HuH-7 (cell line): ENCODE measurements around the gene TMTC1.

Source experiments
- DNase-seq: peaks from one replicate; pipeline ENCODE4 v3.0.0; 2011; ENCODE audit warnings: low spot score

Gene TMTC1

GRCh38 chr12:29739279-29739991 is 44.3 kb downstream of the TMTC1 start:
- DNase-seq: no peak

DNA sequence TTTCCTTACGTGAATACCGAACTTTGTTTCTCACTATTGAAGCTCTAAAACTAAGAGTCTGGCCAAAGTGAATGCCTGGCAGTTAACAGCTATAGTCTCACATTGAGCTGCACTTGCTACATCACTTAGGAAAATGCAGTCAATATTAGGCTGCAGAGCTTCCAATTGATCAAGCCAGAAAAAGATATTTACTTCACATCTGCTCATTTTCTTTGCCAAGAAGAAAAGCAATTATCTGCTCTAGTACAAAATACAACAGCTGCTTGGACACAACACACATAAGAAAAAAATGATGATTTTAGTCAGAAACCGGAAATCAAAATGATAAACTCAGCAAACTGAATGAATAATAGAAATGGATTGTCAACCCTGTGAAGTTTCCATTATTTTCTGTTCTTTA is 45.4 kb downstream of the TMTC1 start:
- no peak for DNase-seq

DNA sequence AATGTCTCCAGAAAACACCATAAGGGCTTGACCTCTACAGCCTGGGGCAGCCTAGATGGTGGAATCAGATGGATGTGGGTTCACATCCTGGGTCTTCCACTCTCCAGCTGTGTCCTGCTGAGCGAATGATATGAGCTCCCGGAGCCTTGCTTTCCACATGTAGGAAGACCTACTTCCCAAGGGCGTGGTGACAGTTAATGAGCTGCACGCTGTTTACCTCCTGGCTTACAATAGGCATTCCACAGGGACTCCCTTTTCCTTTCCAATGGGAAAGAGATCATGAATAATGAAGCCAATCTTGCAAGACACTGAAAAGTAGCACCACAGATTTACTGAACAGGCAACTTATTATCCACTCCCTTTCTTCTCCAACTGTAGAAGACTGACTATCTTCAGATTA is 46.1 kb downstream of the TMTC1 start:
- DNase-seq: no peak

GRCh38 chr12:29735604-29736003 is 48.1 kb downstream of the TMTC1 start:
- no peak for DNase-seq

DNA sequence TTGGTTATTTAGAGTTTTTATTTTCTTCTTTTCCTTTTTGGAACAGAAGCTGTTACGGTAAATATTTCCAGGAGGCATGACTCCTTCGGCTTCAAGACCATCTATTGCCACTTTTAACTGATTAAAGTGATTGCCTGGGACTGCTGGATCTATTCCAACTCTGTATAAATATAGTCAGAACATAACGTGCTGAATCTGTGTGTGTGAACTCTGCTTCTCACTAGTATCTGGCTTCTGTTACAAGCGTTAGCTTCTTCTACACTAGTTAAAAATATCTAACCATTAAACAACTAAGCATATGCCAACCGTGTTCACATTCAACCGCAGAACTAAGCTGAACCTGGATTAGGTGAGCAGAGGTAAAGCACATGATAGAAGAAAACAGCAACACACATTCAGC is 49.0 kb downstream of the TMTC1 start:
- DNase-seq: no peak

DNA sequence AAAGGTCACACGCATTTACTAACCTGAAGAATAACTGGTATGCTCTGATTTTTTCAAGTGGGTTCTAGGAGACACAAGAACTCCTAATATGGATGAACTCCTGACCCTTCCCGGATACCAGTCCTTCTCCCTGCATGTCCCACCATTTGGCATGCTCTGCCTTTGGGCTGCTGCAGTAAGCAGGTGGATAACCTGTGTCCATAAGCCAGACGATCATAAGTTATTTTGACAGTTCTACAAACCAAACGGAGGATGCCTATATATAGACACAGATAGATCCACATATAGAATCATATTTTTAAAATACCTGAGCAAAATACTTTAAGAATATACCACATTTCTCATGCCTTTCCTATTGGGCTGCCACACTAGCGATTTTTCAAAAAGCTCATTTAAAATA is 49.4 kb downstream of the TMTC1 start:
- DNase-seq: no peak

GRCh38 chr12:29733501-29733900 is 50.2 kb downstream of the TMTC1 start:
- DNase-seq: no peak

DNA sequence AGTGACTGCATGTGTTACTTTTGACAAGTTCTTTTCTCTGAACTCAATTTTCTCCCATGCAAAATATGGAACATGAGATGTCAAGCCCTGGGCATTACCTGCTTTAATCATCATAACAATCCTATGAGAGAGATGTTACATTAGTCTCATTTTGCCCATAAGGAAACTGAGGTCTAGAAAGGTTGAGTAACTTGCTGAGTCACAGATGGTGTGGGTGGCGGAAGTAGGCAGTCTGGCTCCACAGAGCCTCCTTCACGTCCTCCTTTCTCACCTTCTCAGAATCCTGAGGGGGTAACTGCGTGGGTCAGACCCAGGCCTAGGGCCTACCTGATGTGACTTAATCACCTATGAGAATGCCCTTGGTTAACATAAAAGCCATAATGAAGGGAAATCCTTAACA is 50.7 kb downstream of the TMTC1 start:
- no peak for DNase-seq

DNA sequence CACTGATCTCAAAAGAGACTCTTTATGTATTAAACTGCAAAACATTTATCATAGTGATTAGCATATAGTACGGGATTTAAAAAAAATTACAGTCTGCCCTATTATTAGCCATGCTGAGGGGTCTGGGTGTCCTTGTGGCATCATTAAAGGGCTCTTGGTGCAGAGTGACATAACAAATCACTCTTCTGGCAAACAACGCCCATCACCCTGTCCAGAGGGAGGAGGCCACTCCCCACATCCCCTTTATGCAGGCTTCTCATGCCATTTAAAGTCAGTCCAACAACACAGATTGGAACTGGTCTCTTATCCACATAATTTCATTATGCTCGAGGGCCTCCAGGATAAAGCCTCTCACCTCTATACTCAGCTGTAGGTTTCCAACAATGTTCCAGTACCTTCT is 51.1 kb downstream of the TMTC1 start:
- no peak for DNase-seq

DNA sequence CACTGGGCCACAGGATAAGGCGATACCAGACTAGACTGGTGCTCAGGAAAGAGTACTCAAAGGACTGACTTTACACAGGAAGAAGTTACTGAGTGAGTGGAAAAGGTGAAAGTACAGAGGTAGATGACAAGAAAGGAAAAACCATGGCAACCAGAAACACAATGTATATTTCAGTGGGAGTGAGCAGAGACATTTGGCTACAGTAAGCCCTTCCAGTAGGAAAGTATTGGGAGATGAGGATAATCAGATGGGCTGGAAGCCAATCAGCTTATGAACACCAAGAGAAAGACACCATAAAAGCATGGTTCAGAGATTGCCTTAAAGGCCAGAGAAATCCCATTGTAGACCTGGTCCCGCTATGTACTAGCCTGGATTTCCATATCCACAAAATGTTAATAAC is 51.6 kb downstream of the TMTC1 start:
- DNase-seq: no peak

- no peak for DNase-seq
Observed at GRCh38 chr12:29731591-29731990, 52.2 kb downstream of the TMTC1 start.

GRCh38 chr12:29730481-29730880 is 53.3 kb downstream of the TMTC1 start:
- no peak for DNase-seq

DNA sequence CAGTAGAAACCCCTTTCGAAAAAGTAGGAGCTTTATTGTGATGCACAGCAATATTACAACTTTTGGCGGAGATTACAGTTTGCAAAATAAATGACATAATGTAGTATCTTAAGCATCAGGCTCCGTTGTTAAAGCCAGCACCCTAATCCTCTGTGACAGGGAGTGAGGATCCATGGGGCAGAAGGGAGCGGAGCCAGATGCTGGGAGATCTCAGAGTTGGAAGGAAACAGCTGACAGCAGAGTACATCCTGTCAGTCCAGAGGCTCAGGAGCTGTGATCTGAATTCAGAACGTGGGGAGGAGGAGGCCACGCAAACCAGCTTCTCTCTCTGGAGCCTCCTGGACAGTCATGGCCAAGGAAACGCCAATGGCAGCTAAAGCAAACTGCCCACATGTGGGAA is 55.7 kb downstream of the TMTC1 start:
- no peak for DNase-seq

DNA sequence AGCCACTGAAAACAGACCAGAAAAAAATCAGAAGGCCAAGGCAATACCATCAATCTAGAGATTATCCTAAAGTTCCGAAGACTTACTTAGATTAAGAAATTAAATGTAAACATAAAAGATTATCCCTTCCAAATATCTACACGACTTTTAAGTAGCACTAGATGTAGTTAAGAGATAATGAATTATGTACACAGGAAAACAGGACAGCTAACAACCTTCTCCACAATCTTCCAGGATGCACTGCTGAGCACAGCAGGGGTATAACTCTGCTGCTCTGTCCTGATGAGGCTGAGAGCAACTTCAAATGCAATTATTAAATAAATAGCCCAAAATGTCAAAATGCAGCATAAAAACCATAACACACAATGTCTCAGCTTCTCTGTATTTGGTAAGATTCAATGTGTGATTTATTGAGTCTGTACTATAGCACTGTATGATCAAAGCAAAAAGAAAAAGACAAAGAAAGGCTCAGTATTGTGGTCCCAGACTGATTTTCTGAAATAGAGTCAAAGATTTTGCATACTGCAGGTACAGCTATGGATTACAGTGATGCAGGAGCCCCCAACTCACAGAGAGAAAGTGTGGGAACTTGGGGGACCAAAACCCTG is 56.9 kb downstream of the TMTC1 start:
- DNase-seq: no peak

GRCh38 chr12:29726321-29726692 is 57.4 kb downstream of the TMTC1 start:
- no peak for DNase-seq

- DNase-seq: no peak
Observed at GRCh38 chr12:29725587-29726320, 58.0 kb downstream of the TMTC1 start.

DNA sequence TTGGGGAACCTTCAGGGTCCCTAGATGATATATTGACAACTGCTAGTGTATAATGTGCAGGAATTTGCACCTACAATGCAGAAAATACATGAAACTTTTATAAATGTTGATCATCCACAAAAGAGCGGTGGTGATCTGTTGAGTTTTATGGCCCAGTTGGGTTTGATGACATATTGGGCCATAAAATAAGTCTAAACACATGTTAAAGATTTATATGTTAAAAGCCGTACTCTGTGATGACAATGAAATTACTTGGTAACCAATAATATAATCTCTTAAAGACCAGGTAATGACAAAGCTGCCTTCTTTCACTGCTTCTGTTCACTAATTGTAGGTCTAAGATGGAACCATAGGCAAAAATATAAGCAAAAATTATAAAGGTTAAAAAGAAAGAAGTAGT is 61.6 kb downstream of the TMTC1 start:
- DNase-seq: no peak

GRCh38 chr12:29719381-29719780 is 64.4 kb downstream of the TMTC1 start:
- DNase-seq: no peak

GRCh38 chr12:29717540-29718100 is 66.1 kb downstream of the TMTC1 start:
- DNase-seq: no peak

DNA sequence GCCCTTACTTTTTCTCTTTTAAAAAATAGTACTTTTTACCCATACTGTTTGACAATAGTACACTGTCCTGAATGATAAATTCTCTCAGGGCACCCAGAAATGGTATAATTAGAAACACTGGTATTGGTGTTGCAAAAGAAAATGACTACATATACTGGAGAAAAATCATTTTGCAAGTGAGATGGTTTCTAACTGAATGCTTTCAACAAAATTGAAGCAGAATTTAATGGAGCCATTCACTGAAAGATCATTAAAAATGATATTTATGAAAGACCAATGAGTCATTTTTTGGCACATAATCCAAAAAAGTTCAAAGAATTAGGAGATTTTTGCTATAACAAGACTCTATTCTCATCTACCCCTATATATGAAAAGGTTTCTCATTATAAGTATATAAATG is 68.8 kb downstream of the TMTC1 start:
- DNase-seq: no peak

- no peak for DNase-seq
Observed at GRCh38 chr12:29713729-29714128, 70.0 kb downstream of the TMTC1 start.

GRCh38 chr12:29711381-29711780 is 72.4 kb downstream of the TMTC1 start:
- no peak for DNase-seq

DNA sequence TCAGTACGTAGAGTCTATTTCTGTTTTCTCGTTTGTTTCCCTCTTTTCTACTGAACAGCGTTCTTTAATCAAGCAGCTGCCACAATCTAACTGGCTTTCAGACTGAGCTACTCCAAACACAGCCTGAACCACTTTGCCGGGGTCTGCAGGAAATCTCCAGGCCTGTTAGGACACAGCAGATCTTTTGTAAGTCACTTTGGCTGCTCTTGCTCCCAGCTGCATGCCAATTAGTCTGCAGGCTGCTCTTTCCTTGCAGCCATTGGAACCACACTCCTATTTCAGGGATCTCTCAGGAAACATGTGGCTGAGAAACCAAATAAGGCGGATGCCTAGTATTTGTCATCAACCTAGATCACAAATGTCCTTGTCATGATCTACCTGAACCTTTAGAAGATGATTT is 73.6 kb downstream of the TMTC1 start:
- no peak for DNase-seq
